Skin epidermis (tissue), 12 donors: Measurements from ENCODE around the gene RIMKLA.
A peak's percentile ranks its signal among the peaks of the same experiment; 100 is the strongest.

Experiments used
- H3K27ac ChIP-seq, 21 experiments: fragments of 200-600 bp; sonication (generic) in 11 of 21; one replicate each; pipeline ENCODE4 v1.5.0; 2020; ENCODE audit warnings: mild to moderate bottlenecking in 3 of 21, inconsistent platforms in 2 of 21, moderate library complexity in 2 of 21
- H3K4me3 ChIP-seq, 7 experiments: fragments of 200-600 bp; sonication (generic) in 2 of 7; one replicate each; pipeline ENCODE4 v1.5.0; 2020; ENCODE audit warnings: inconsistent platforms in 2 of 7, mild to moderate bottlenecking in 2 of 7, moderate library complexity in 1 of 7

RIMKLA gene

DNA sequence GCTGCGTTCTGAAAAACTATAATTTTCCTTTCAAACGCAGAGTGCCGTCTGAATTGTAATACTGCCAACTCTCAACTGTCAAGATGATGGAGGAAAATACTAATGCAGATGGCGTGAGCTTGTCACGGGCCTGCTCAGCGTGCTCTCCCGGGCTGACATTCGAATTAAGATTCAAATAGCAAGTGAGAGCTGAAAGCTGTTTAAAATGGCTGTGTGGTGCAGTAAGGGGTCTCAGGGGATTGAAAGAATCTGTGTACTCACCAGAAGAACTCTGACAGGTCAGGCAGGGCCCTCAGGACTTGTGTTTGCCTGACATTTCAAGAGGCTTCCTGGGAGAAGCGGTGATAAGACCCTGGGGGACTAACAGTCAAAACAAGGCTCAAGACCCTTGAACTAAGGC is 42.1 kb downstream of the RIMKLA start:
- H3K27ac ChIP-seq = no peak overlapping the region

GRCh38 chr1:42423681-42424080 is 43.1 kb downstream of the RIMKLA start:
- Histone ChIP-seq H3K4me3 (no peak overlapping the region), H3K27ac (no peak overlapping the region)

More for the DNA sequence above, 42.1 kb downstream of the RIMKLA start:
- no peak overlapping the region for H3K4me3 ChIP-seq

- Histone ChIP-seq H3K4me3 (no peak overlapping the region), H3K27ac (no peak overlapping the region)
Observed at GRCh38 chr1:42424201-42424600, 43.6 kb downstream of the RIMKLA start.

DNA sequence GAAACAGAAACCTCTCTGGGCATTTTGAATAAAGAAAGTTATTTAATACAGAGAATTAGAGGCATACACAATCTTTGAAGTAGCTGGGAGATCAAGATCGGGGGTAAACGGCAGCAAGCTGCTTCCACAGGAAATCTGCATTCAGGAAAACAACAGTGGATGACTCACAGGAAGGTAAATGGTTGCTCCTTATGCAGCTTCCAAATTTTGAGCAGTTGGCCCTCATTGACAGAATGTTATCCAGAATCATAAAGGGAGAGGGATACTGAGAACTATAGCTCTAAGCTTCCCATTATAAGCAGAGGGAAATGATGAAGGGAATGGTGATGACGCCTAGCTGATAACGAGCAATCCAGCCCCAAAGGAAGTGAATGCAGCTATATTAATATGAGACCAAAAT is 46.6 kb downstream of the RIMKLA start:
- H3K27ac ChIP-seq = peak overlapping the region in 1 of 21 experiments; percentile 28
- no peak overlapping the region for H3K4me3 ChIP-seq

- H3K4me3 ChIP-seq = no peak overlapping the region
- H3K27ac ChIP-seq = no peak overlapping the region
Observed at GRCh38 chr1:42429603-42430002, 49.0 kb downstream of the RIMKLA start.

DNA sequence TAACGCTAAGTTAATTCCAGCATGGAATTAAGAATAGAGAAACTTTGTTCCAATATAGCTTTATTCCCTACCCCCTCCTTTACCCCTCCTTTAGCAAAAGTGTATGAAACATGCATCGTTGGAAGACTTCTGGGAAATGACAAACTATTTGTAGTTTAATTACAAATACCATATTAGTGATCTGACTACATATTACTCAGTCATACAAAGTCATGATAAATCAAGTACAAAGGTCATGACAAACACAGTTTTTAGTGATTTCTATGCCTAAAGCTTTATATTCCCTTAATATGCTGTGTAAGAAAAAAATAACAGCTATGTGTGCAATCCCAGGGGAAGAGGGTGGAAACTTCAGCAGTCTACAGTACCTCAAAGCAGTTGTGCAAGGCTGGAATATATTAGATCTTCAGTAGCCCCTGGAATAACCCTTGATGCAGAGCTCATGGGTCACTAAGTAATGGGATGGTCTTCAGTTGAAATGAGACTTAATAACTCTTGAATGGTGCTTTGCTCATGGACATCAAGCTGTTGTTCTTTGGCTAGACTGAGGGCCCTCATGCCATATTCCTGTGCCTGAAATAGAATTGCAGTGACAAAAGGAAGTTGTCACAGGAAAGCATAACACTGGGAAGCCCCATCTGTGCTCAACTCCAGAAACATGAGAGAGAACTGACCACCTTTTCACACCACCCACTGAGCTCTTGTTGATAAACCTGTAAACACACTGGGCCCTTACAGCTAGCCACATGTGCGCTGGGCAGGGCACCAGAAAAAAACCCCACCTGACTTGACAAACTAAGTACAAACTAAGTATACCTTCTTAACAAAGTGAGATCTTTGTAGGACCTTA is 49.9 kb downstream of the RIMKLA start:
- H3K27ac ChIP-seq = no peak overlapping the region
- H3K4me3 ChIP-seq = no peak overlapping the region

GRCh38 chr1:42431514-42431913 is 50.9 kb downstream of the RIMKLA start:
- Histone ChIP-seq H3K4me3 (no peak overlapping the region), H3K27ac (no peak overlapping the region)

DNA sequence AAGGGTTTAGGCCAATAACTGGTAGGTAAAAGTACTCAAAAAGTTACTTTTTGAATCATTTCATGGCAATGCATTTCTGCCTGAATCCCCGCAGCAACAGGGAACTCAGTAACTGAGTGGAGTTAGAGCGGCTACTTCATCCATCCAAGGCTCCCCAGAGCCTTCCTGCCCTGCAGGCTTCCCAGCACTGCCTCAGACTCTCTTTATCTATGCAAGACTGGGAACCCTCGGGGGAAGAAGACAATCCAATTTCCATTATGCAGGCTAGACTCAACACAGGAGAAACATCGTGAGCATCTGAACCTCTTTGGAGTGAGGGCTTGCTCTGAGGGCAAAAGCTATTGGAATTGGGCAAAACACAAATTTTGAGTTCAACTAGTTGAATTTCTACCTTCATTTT is 52.1 kb downstream of the RIMKLA start:
- H3K27ac ChIP-seq = no peak overlapping the region
- no peak overlapping the region for H3K4me3 ChIP-seq

- Histone ChIP-seq H3K4me3 (no peak overlapping the region), H3K27ac (no peak overlapping the region)
Observed at GRCh38 chr1:42433369-42433768, 52.8 kb downstream of the RIMKLA start.

DNA sequence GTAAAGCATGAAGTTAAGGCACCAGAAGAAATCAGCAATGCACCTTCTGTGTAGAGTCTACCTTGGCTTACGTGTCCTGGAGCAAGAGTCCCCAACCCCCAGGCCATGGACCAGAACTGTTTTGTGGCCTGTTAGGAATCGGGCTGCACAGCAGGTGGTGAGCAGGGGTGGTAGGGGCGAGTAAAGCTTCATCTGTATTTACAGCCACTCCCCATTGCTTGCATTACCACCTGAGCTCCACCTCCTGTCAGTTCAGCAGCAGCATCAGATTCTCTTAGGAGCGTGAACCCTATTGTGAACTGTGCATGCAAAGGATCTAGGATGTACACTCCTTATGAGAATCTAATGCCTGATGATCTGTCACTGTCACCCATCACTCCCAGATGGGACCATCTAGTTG is 53.7 kb downstream of the RIMKLA start:
- Histone ChIP-seq H3K27ac (no peak overlapping the region), H3K4me3 (no peak overlapping the region)

GRCh38 chr1:42439940-42440339 is 59.3 kb downstream of the RIMKLA start:
- Histone ChIP-seq H3K4me3 (no peak overlapping the region), H3K27ac (no peak overlapping the region)

DNA sequence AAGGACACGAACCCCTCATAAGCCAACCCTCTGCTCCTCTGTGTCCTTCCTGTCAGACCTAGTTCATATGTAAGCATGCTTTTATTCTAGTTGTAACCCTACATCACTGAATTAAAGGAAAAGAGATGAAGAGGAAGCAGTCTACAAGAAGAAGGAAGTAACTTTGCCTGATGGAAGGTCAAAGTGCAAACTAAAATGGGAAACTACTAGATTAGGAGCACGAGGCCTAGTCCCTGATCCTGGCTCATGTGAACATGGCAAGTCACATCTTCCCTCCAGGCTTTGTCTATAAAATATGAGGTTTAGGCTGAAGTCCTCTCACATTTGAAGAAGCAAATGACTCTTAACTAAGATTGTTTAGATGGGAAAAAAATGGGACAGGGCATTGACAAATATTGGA is 62.1 kb downstream of the RIMKLA start:
- no peak overlapping the region for H3K4me3 ChIP-seq
- H3K27ac ChIP-seq = no peak overlapping the region

DNA sequence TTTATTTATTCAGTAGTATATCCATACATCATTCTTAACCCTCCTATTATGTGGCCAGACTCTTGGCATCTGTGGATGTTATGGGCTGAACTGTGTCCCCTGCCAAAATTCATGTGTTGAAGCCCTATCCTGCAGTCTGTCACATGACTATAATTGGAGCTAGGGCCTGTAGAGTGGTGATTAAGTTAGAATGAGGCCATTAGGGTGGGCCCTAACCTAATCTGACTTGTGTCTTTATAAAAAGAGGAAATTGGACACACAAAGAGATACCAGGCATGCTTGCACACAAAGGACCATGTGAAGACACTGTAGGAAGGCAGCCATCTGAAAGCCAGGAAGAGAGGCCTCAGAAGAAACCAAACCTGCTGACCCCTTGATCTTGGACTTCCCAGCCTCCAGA is 68.7 kb downstream of the RIMKLA start:
- H3K4me3 ChIP-seq = no peak overlapping the region

GRCh38 chr1:42450061-42450460 is 69.5 kb downstream of the RIMKLA start:
- Histone ChIP-seq H3K4me3 (no peak overlapping the region), H3K27ac (no peak overlapping the region)

More for the DNA sequence above, 68.7 kb downstream of the RIMKLA start:
- no peak overlapping the region for H3K27ac ChIP-seq

- Histone ChIP-seq H3K4me3 (no peak overlapping the region), H3K27ac (no peak overlapping the region)
Observed at GRCh38 chr1:42453386-42453785, 72.8 kb downstream of the RIMKLA start.

GRCh38 chr1:42454403-42454802 is 73.8 kb downstream of the RIMKLA start:
- no peak overlapping the region for H3K27ac ChIP-seq

GRCh38 chr1:42456010-42456753 is 75.6 kb downstream of the RIMKLA start, which contains the start of the genes PPCS and ZMYND12:
Gene PPCS, plus strand, starts transcription at chr1:42456543. Its CDS starts 23 bp downstream, at chr1:42456566.
Gene ZMYND12, minus strand, starts transcription at chr1:42456022. Its CDS starts 25 bp downstream, at chr1:42455997.
- Histone ChIP-seq H3K4me3 (peak within 1 kb of the TSS; percentile 69 to 99 (median 91)), H3K27ac (peak within 1 kb of the TSS; percentile 90 to 99 (median 97))

More at GRCh38 chr1:42454403-42454802, 73.8 kb downstream of the RIMKLA start:
- H3K4me3 ChIP-seq = no peak overlapping the region

DNA sequence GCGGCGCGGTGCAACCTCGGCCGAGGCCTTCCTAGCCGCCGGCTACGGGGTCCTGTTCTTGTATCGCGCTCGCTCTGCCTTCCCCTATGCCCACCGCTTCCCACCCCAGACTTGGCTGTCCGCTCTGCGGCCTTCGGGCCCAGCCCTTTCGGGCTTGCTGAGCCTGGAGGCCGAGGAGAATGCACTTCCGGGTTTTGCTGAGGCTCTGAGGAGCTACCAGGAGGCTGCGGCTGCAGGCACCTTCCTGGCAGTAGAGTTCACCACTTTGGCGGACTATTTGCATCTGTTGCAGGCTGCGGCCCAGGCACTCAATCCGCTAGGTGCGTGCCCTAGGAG is 76.1 kb downstream of the RIMKLA start:
- peak overlapping the region; percentile 69 to 99 (median 91) for H3K4me3 ChIP-seq
- H3K27ac ChIP-seq = peak overlapping the region; percentile 90 to 99 (median 97)

DNA sequence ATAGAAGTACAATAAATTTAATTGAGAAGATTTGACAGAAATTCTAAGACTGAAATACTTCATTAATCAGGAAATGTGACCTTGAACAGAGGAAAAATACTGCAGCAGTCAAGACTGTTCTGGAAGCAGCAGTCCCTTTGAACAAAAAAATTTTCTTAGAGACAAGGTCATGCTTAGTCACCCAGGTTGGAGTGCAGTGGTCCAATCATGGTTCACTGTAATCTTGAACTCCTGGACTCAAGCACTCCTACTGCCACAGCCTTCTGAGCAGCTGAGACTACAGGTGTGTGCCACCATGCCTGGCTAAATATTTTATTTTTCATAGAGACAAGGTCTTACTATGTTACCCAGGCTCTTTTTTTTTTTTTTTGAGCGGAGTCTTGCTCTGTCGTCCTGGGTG is 80.6 kb downstream of the RIMKLA start:
- no peak overlapping the region for H3K4me3 ChIP-seq

DNA sequence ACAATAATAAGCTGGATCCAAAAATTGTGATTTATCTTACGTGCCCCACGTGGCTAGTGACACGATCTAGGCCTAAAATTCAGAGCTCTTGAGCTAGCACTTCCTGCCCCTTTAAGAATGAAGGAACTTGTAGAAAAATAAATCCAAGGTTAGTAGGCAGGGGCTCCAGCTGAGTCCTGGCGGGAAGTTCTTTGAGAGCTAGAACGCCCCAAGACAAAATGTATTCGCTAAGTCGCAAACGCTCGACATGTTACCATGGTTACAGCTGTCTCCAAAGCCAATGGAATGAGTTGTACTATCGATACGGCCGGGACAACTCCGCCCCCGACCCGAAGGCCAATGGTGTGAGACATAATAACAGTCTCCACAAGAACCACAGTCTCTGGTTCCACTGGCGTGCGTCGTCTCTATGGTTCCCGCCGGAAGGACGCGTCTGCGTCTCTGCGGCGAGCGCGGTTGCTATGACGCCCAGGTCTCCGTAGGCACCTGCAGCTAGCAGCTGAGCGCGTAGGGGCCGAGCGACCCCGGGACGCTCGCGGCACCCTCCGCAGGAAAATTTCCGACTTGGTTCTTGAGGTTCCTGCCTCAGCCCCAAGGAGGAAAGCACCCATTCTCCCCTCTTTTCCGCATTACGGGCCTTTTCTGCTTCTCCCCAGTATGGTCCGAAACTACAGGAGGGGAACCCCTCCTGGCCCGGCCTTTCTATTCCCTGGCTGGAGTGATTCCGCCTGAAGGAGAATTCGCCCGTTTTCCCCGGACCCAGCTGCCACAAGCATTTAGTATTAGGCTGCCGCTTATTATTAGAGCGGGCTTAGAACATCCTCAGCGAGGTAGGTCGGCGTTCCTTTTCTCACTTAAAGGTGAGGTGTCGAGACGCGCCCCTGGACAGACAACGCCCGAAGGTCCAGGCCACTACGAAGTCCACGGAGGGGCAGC is 82.5 kb downstream of the RIMKLA start, which contains the start of gene CCDC30:
Gene CCDC30 (plus strand): TSS at position 459 of the 936 bp plus-strand sequence. CDS start 17,266 bp downstream, outside the sequence.
- H3K27ac ChIP-seq = peak within 1 kb of the TSS in 9 of 21 experiments; percentile 20 to 63 (median 42)

More for the DNA sequence above, 80.6 kb downstream of the RIMKLA start:
- no peak overlapping the region for H3K27ac ChIP-seq

More for the DNA sequence above, 82.5 kb downstream of the RIMKLA start, which contains the start of gene CCDC30:
- H3K4me3 ChIP-seq = peak within 1 kb of the TSS; percentile 54 to 74 (median 62)
